IMR-90 (cell line): ENCODE measurements around the gene CLK2.

Experiments
- CEBPB ChIP-seq: IDR thresholded peaks from 2 replicates; pipeline ENCODE4 v1.6.1; 2012; ENCODE audit warnings: low read depth, low read length, improper control_type of control experiment
- CTCF ChIP-seq: conservative IDR thresholded peaks from 2 replicates; pipeline ENCODE4 v1.5.1; 2012; ENCODE audit warnings: mild to moderate bottlenecking, low read depth, low read length, improper control_type of control experiment
- FOS ChIP-seq: fragments of 150-350 bp; IDR thresholded peaks from 2 replicates; pipeline ENCODE4 v1.6.1; 2016; ENCODE audit warnings: low read depth, low read length
- MAFK ChIP-seq: IDR thresholded peaks from 2 replicates; pipeline ENCODE4 v1.6.1; 2012; ENCODE audit warnings: low read depth, low read length, improper control_type of control experiment
- MAZ ChIP-seq: IDR thresholded peaks from 2 replicates; pipeline ENCODE4 v1.6.1; 2012; ENCODE audit warnings: low read depth, mild to moderate bottlenecking, low read length, improper control_type of control experiment, moderate library complexity, borderline replicate concordance
- NFE2L2 ChIP-seq: fragments of 150-350 bp; IDR thresholded peaks from 2 replicates; pipeline ENCODE4 v1.6.1; 2016; ENCODE audit warnings: low read depth, mild to moderate bottlenecking, low read length
- POLR2A ChIP-seq: IDR thresholded peaks from 2 replicates; pipeline ENCODE4 v1.6.1; 2012; ENCODE audit warnings: mild to moderate bottlenecking, low read depth, low read length
- RCOR1 ChIP-seq: IDR thresholded peaks from 2 replicates; pipeline ENCODE4 v1.6.1; 2012; ENCODE audit warnings: mild to moderate bottlenecking, low read length, improper control_type of control experiment; ENCODE audit not compliant: insufficient replicate concordance
- RFX5 ChIP-seq: IDR thresholded peaks from 2 replicates; pipeline ENCODE4 v1.8.0; 2012; ENCODE audit warnings: low read depth, mild to moderate bottlenecking, low read length, moderate library complexity

DNA sequence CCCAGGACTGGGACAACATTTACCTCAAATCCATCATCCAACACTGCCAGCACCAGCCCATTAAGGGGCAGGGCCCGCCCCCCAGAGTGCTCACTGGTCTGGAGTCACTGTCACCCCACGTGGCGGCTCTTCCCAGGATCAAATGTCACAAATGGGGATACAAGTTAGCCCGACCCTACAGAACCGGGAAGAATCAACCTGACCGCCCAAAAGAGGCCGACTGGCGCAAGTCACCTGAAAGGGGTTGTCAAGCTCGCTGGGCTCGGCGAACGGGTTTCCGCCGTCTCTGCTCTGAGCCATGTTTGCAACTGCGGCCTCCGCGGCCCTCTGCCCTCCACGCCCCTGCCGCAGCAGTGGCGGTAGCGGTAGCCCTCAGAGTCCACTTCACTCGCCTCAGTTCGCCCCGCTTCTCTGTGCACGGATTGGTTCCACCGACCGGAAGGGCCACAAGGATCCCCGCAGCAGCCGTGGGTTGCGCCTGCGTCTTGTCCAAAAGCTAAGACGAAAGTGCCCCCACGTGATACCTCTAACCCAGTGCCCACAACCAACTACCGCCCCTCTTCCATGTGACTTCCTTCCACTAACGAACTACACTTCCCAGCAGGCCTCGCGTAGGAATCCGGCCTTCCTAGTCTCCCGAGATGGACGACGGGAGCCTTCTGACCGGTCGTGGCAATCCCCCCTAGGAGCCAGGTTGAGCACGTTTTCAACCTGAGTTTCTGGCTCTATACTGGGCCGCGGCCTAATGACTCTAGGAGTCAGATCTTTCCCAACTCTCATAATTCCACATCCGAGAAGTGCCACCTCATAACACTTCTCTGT, 11.2 kb downstream of the CLK2 start, which contains the start of gene SCAMP3:
- TF ChIP-seq CTCF, result no peak
- no peak for TF ChIP-seq RCOR1
- TF ChIP-seq RFX5, result no peak
- TF ChIP-seq POLR2A, result peak; percentile 82; the same call in 1 of the 2 replicates
- no peak for TF ChIP-seq MAFK
- no peak for TF ChIP-seq MAZ
- no peak for TF ChIP-seq NFE2L2
- no peak for TF ChIP-seq FOS
- no peak for TF ChIP-seq CEBPB
